ENCODE measurements around the gene FATE1.

GRCh38 chrX:151765026-151765425 lies 49.2 kb downstream of the FATE1 start:
- TF ChIP-seq ZNF274 (IDR thresholded peaks at IDR 0.05; ENCODE audit: low read depth, low read length) (no peak), YY1 (IDR thresholded peaks at IDR 0.05; ENCODE audit: insufficient read depth, insufficient read length) (no peak), SUZ12 (IDR thresholded peaks at IDR 0.05; ENCODE audit: extremely low read depth, insufficient read depth, insufficient read length) (no peak)
